K562 (cell line): Measurements from ENCODE around the gene ZNF750. TPM values are rescaled to one million over a fixed set of nuclear protein-coding genes. Genes with fewer than 3 reads are reported as not detected.

Source experiments
- CBFA2T3 ChIP-seq: fragments of 450-650 bp; IDR thresholded peaks from 2 replicates; pipeline ENCODE4 v1.6.1; 2017
- CREB1 ChIP-seq, 2 experiments: sonication (generic) in 1 of 2; formaldehyde crosslinking in 1 of 2; IDR thresholded peaks; 2 replicates each; pipeline versions ENCODE4 v1.6.1 to v1.8.0; 2012 to 2022; ENCODE audit warnings: inconsistent platforms in 1 of 2, mild to moderate bottlenecking in 1 of 2, missing genetic modification reagents in 1 of 2, moderate library complexity in 1 of 2
- GATAD2B ChIP-seq: fragments of 450-650 bp; IDR thresholded peaks from 2 replicates; pipeline ENCODE4 v1.6.1; 2017; ENCODE audit warnings: mild to moderate bottlenecking, borderline replicate concordance
- ID3 ChIP-seq, 2 experiments: fragments of 250-450 bp in 1 of 2; fragments of 450-650 bp in 1 of 2; sonication (Bioruptor Pico) in 1 of 2; IDR thresholded peaks; 2 replicates each; pipeline versions ENCODE4 v1.6.1 to v1.8.0; 2016 to 2021; ENCODE audit warnings: mild to moderate bottlenecking in 2 of 2, moderate library complexity in 2 of 2, missing compliant biosample characterization in 1 of 2, missing genetic modification characterization in 1 of 2
- KAT7 ChIP-seq: sonication (generic); formaldehyde crosslinking; IDR thresholded peaks from 2 replicates; pipeline ENCODE4 v1.8.0; 2022; ENCODE audit warnings: missing genetic modification reagents, mild to moderate bottlenecking, borderline replicate concordance
- MGA ChIP-seq: fragments of 450-650 bp; IDR thresholded peaks from 2 replicates; pipeline ENCODE4 v1.6.1; 2016; ENCODE audit warnings: mild to moderate bottlenecking, moderate library complexity
- RAD51 ChIP-seq: fragments of 450-650 bp; IDR thresholded peaks from 2 replicates; pipeline ENCODE4 v1.7.1; 2016; ENCODE audit warnings: low read depth, mild to moderate bottlenecking, borderline replicate concordance
- RBFOX2 ChIP-seq: fragments of 200-400 bp; formaldehyde crosslinking; IDR thresholded peaks from 2 replicates; pipeline ENCODE4 v1.6.1; 2017; ENCODE audit warnings: low read depth, mild to moderate bottlenecking, low read length, moderate library complexity
- THRA ChIP-seq: fragments of 450-650 bp; IDR thresholded peaks from 2 replicates; pipeline ENCODE4 v1.6.1; 2017; ENCODE audit warnings: mild to moderate bottlenecking, moderate library complexity
- ZNF76 ChIP-seq: fragments of 250-450 bp; sonication (Bioruptor Pico); IDR thresholded peaks from 2 replicates; pipeline ENCODE4 v1.4.0; 2020; ENCODE audit warnings: mild to moderate bottlenecking, moderate library complexity, borderline replicate concordance
- polyA plus RNA-seq, 8 experiments: library from polyadenylated mRNA; depleted of rRNA in 4 of 8; stranded (reverse) in 5 of 8; unstranded in 3 of 8; fragments of >200 nt; fragmentation: Nextera tagmentation in 2 of 8; fragmentation: Illumina TruSeq in 1 of 8; extraction: Ambion mirVana in 2 of 8; extraction: Trizol in 1 of 8; gene quantifications; 2 replicates each; pipeline versions ENCODE4 v1.2.1 to v1.2.3, GENCODE V29; 2011 to 2014; ENCODE audit warnings: inconsistent platforms in 1 of 8, missing spikeins in 1 of 8
- total RNA-seq, 7 experiments: library from RNA; depleted of rRNA in 6 of 7; stranded (reverse); fragments of >200 nt in 6 of 7; fragmentation: Illumina TruSeq in 2 of 7; extraction: Trizol in 2 of 7; gene quantifications; 2 replicates each; pipeline versions ENCODE4 v1.2.1 to v1.2.3, GENCODE V29; 2011 to 2021; ENCODE audit warnings: low replicate concordance in 1 of 7

ZNF750 gene
- total and polyA plus RNA-seq, 9 of the 15 experiments (the other 6 are each of a cell fraction or from before 2014, with no cell fraction given), result not detected

- TF ChIP-seq MGA (peak; percentile 64; the same call in 1 of the 2 replicates), CREB1 (IDR thresholded peaks at IDR 0.05) (no peak), CREB1 (CRISPR knock-in tag; IDR thresholded peaks at IDR 0.05) (peak; percentile 53; the same call in 1 of the 2 replicates), THRA (no peak), RAD51 (0 out of 2 replicates have a peak, but pooled peaks have one; percentile 25), ID3 (CRISPR knock-in tag; IDR thresholded peaks at IDR 0.05) (no peak), ID3 (tag; IDR thresholded peaks at IDR 0.05) (peak; percentile 35; the same call in 1 of the 2 replicates), GATAD2B (no peak), RBFOX2 (peak; percentile 49), KAT7 (CRISPR knock-in tag) (peak; percentile 48; the same call in 1 of the 2 replicates), ZNF76 (CRISPR knock-in tag) (no peak), CBFA2T3 (no peak)
These were observed 37.0 kb upstream of the ZNF750 start (continued) for GRCh38 chr17:82876602-82877379.
